A673 (cell line): ENCODE results near the gene CLN5. TPM values are rescaled to one million over a fixed set of nuclear protein-coding genes. Genes with fewer than 3 reads are reported as not detected.

Experiments used
- BruUV-seq: library from RNA; stranded (reverse); fragments of 400-500 nt; replicated peaks from 2 replicates; lab custom pipeline; 2021; lab: Mats Ljungman, UMichigan
- CTCF ChIA-PET: fragments of 300-600 bp; sonication (Branson Sonifier 250); formaldehyde crosslinking; loops from one replicate; lab custom pipeline; 2022; ENCODE audit warnings: antibody characterized with exemption; lab: Charles Lee
- POLR2A ChIA-PET: fragments of 300-600 bp; sonication (Branson Sonifier 250); formaldehyde crosslinking; loops from one replicate; lab custom pipeline; 2022; ENCODE audit warnings: antibody characterized with exemption; ENCODE audit not compliant: low non-redundant PET; lab: Charles Lee
- DNase-seq: peaks from one replicate; pipeline ENCODE4 v3.0.0-alpha.2; 2015; ENCODE audit warnings: low spot score
- H3K27ac ChIP-seq: fragments of 200-600 bp; sonication (generic); 2 replicates; pipeline ENCODE4 v1.5.1; 2016; ENCODE audit warnings: mixed run types, low read depth, mild to moderate bottlenecking, mixed read lengths, antibody characterized with exemption, low read length; ENCODE audit not compliant: poor library complexity, severe bottlenecking
- H3K27me3 ChIP-seq: fragments of 200-600 bp; sonication (generic); replicated peaks from 2 replicates; pipeline ENCODE4 v1.6.1; 2017; ENCODE audit warnings: mixed run types, low read depth, mild to moderate bottlenecking, mixed read lengths, antibody characterized with exemption, low read length; ENCODE audit not compliant: insufficient read depth, poor library complexity
- H3K36me3 ChIP-seq: fragments of 200-600 bp; sonication (generic); 2 replicates; pipeline ENCODE4 v1.6.1; 2016; ENCODE audit warnings: mixed run types, mild to moderate bottlenecking, mixed read lengths, antibody characterized with exemption, low read length; ENCODE audit not compliant: insufficient read depth, poor library complexity, severe bottlenecking
- H3K4me1 ChIP-seq: fragments of 200-600 bp; sonication (generic); 2 replicates; pipeline ENCODE4 v1.6.1; 2017; ENCODE audit warnings: mixed run types, mild to moderate bottlenecking, mixed read lengths, antibody characterized with exemption, low read length; ENCODE audit not compliant: insufficient read depth, poor library complexity, severe bottlenecking
- H3K4me3 ChIP-seq: fragments of 200-600 bp; sonication (generic); 2 replicates; pipeline ENCODE4 v1.5.1; 2016; ENCODE audit warnings: low read depth, mixed run types, mild to moderate bottlenecking, mixed read lengths, low read length; ENCODE audit not compliant: poor library complexity, severe bottlenecking
- H3K9me3 ChIP-seq: fragments of 200-600 bp; sonication (generic); 2 replicates; pipeline ENCODE4 v1.6.1; 2016; ENCODE audit warnings: mixed run types, low read depth, mild to moderate bottlenecking, mixed read lengths, antibody characterized with exemption, low read length; ENCODE audit not compliant: poor library complexity, severe bottlenecking
- CTCF ChIP-seq: fragments of 300-800, 200-600 bp; sonication (generic); conservative IDR thresholded peaks from 2 replicates; pipeline ENCODE4 v1.5.1; 2017; ENCODE audit warnings: low read depth, mild to moderate bottlenecking, antibody characterized with exemption, low read length, moderate library complexity, mixed read lengths
- EZH2 ChIP-seq: fragments of 200-600 bp; sonication (generic); IDR thresholded peaks from 2 replicates; pipeline ENCODE4 v1.6.1; 2017; ENCODE audit warnings: borderline replicate concordance, low read depth, mild to moderate bottlenecking, mixed read lengths, antibody characterized with exemption, low read length; ENCODE audit not compliant: poor library complexity, severe bottlenecking
- intact Hi-C: fragments of 100-400 bp; cut with micrococcal nuclease; formaldehyde crosslinking; loops from one replicate; pipeline ENCODE4 v1.10.0; 2022; ENCODE audit not compliant: unreplicated experiment
- total RNA-seq: library from RNA; stranded (reverse); gene quantifications from 2 replicates; pipeline ENCODE4 v1.2.3, GENCODE V29; 2021

Gene CLN5
- total RNA-seq, 1 experiment from 2014 or later = 13.7 TPM

DNA sequence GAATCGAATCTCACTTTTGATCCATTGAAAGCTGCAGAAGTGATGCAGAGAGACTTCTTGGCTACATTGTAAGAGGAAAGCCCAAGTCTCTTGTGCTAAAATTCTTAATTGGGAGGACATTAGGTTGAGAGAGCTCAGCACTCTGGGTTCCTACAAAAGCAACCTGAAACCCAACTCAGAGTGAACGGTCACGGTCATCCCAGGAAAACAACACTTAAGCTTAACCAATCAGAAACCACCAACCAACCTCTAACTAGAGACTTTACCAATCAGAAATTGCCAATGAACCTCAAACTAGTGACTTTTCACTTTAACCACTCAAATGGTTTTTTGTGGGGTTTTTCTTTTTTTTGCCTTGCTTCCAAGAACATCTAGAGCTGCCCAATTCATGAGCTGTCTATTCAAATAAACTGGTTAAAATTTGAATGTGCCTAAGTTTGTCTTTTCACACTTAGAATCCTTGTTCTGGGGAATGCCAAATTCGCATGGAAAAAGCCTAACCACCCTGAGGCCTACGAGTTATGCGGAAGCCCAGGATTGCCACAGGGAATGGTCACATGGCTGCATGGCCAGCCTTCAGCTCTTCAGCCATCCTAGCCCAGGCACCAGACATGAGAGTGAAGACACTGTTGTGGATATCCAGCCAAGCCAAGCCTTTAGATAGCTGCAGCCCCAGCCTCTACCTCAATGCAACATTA is 17.8 kb upstream of the CLN5 start:
- DNase-seq = no peak
- CTCF ChIA-PET = no interaction called here
- H3K27ac ChIP-seq = no peak overlapping the region
- BruUV-seq = no TSS peak
- H3K9me3 ChIP-seq = no peaks in the 10 kb centered on the region
- intact Hi-C loops = no loop called here
- no peak overlapping the region for H3K4me3 ChIP-seq
- H3K4me1 ChIP-seq = no peaks in the 10 kb centered on the region
- H3K36me3 ChIP-seq = no peaks in the 10 kb centered on the region
- H3K27me3 ChIP-seq = peaks cover 16% of the 10 kb centered on the region
- POLR2A ChIA-PET = no interaction called here
- TF ChIP-seq CTCF = no peak
- TF ChIP-seq EZH2 = no peak

- CTCF ChIA-PET = no interaction called here
- no peaks in the 10 kb centered on the region for H3K9me3 ChIP-seq
These were observed 17.3 kb upstream of the CLN5 start for GRCh38 chr13:76974618-76974975.

DNA sequence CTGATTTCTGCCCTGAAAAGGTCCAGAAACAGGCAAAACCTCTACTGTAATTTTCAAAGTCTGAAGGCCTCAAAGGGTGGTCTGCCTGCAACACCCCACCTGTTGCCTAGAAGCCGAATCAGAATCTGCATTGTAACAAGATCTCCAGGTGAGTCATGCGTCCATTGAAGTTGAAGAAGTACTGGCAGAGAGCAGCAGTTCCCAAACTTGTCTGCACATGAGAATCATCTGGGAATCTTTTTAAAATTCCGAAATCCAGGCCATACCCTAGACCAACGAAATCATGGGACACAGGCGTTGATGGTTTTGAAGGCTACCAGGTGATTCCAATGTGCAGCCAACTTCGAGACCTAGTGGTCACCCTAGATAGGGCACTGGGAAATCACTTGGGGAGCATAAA is 16.0 kb upstream of the CLN5 start:
- no peaks in the 10 kb centered on the region for H3K9me3 ChIP-seq
- DNase-seq = no peak
- CTCF ChIA-PET = no interaction called here
- H3K4me3 ChIP-seq = no peak overlapping the region
- H3K27ac ChIP-seq = no peak overlapping the region
- POLR2A ChIA-PET = no interaction called here
- no peaks in the 10 kb centered on the region for H3K4me1 ChIP-seq
- no peaks in the 10 kb centered on the region for H3K36me3 ChIP-seq
- H3K27me3 ChIP-seq = peaks cover 23% of the 10 kb centered on the region
- TF ChIP-seq EZH2 (no peak), CTCF (no peak)
- intact Hi-C loops = no loop called here
- no TSS peak for BruUV-seq

More at GRCh38 chr13:76974618-76974975, 17.3 kb upstream of the CLN5 start:
- DNase-seq = no peak
- no peak for TF ChIP-seq CTCF
- TF ChIP-seq EZH2 = no peak
- Histone ChIP-seq H3K27ac (no peak overlapping the region), H3K4me3 (no peak overlapping the region), H3K36me3 (no peaks in the 10 kb centered on the region), H3K27me3 (peaks cover 16% of the 10 kb centered on the region), H3K4me1 (no peaks in the 10 kb centered on the region)
- POLR2A ChIA-PET = no interaction called here
- BruUV-seq = no TSS peak
- intact Hi-C loops = no loop called here
